Thoracic aorta (tissue), 2 donors: ENCODE data around the gene KIT. TPM values are rescaled to one million over a fixed set of nuclear protein-coding genes. Genes with fewer than 3 reads are reported as not detected.

Experiments used
- ATAC-seq: fragments of 150-250 bp; one replicate; pipeline ENCODE4 v1.8.0; 2017; ENCODE audit warnings: low read depth; ENCODE audit not compliant: insufficient number of reproducible peaks, low FRiP score
- DNase-seq: peaks from one replicate; pipeline ENCODE4 v3.0.0-alpha.2; 2020; ENCODE audit warnings: low spot score
- H3K27ac ChIP-seq, 2 donors: fragments of 200-600 bp; sonication (generic); 1 replicate in 1 of 2; 2 replicates in 1 of 2; pipeline ENCODE4 v1.5.1; 2016; ENCODE audit warnings: mild to moderate bottlenecking in 2 of 2, moderate library complexity in 2 of 2
- H3K27me3 ChIP-seq: fragments of 200-600 bp; sonication (generic); replicated peaks from 2 replicates; pipeline ENCODE4 v1.6.0; 2016; ENCODE audit warnings: mild to moderate bottlenecking; ENCODE audit not compliant: insufficient read depth
- H3K36me3 ChIP-seq: fragments of 200-600 bp; sonication (generic); one replicate; pipeline ENCODE4 v1.5.1; 2016
- H3K4me1 ChIP-seq, 2 donors: fragments of 200-600 bp; sonication (generic); 1 replicate in 1 of 2; 2 replicates in 1 of 2; pipeline versions ENCODE4 v1.5.1 to v1.6.0; 2016; ENCODE audit warnings: low read depth in 2 of 2, mild to moderate bottlenecking in 1 of 2; ENCODE audit not compliant: control insufficient read depth in 1 of 2
- H3K4me3 ChIP-seq: fragments of 200-600 bp; sonication (generic); 2 replicates; pipeline ENCODE4 v1.5.1; 2016; ENCODE audit warnings: mild to moderate bottlenecking
- H3K9me3 ChIP-seq: fragments of 200-600 bp; sonication (generic); 2 replicates; pipeline ENCODE4 v1.5.1; 2016
- total RNA-seq, 2 donors: library from RNA; depleted of rRNA; stranded (reverse); fragments of >200 nt; gene quantifications; one replicate each; pipeline versions ENCODE4 v1.1.0 to v1.2.3, GENCODE V29; 2016
- TF ChIP-seq, protein P1 (sequence below): fragments of 200-600 bp; sonication (generic); IDR thresholded peaks from one replicate; pipeline ENCODE4 v1.5.1; 2019; ENCODE audit warnings: antibody characterized with exemption

KIT gene
- total RNA-seq, 2 donors from 2014 or later: 17.6 to 33.8 TPM

DNA sequence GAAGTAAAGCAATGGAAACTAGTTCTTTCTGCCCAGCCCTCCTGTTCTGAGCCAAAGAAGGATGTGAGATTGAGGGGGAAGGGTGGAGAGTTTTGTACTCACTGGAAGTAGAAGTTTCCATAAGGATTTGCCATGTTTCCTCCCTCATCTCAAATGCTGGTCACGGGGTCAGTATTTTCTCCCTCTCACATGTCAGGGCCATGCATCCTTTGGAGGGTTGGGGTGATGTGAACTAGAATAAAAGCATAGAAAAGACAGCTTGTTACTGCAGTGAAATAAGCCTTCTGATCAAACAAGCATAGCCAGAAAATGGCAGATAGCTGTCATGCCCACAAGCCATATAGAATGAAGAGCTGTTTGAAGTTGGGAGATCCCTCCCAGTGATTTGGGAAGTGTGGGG is 79.7 kb downstream of the KIT start:
- Histone ChIP-seq H3K4me3 (no peak overlapping the region), H3K27me3 (no peaks in the 10 kb centered on the region), H3K27ac (no peak overlapping the region), H3K9me3 (no peaks in the 10 kb centered on the region), H3K36me3 (no peaks in the 10 kb centered on the region), H3K4me1 (no peaks in the 10 kb centered on the region)
- DNase-seq (no peak), ATAC-seq (no peak)
- TF ChIP-seq, protein P1, sequence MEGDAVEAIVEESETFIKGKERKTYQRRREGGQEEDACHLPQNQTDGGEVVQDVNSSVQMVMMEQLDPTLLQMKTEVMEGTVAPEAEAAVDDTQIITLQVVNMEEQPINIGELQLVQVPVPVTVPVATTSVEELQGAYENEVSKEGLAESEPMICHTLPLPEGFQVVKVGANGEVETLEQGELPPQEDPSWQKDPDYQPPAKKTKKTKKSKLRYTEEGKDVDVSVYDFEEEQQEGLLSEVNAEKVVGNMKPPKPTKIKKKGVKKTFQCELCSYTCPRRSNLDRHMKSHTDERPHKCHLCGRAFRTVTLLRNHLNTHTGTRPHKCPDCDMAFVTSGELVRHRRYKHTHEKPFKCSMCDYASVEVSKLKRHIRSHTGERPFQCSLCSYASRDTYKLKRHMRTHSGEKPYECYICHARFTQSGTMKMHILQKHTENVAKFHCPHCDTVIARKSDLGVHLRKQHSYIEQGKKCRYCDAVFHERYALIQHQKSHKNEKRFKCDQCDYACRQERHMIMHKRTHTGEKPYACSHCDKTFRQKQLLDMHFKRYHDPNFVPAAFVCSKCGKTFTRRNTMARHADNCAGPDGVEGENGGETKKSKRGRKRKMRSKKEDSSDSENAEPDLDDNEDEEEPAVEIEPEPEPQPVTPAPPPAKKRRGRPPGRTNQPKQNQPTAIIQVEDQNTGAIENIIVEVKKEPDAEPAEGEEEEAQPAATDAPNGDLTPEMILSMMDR: no peak

DNA sequence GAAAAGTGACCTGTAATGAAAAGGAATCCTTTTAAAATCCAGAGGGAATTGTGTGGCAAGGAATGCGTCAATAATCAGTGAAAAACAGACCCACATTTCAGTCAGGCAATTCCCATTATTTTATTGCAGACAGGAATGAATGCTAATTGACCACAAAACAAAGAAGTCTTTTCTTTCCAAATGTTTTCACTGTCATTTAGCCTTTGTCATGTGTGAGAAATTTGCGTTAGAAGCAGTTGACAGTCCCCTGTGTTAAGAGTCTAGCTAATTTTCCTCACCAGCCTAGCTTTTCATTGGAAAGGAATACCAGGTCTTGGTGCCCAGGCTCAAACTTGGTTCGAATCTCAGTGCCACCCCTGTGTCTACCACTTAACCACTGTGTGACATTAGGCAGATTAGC is 83.4 kb downstream of the KIT start:
- Histone ChIP-seq H3K36me3 (no peaks in the 10 kb centered on the region), H3K4me3 (no peak overlapping the region), H3K27ac (no peak overlapping the region), H3K4me1 (no peaks in the 10 kb centered on the region), H3K9me3 (no peaks in the 10 kb centered on the region), H3K27me3 (no peaks in the 10 kb centered on the region)
- TF ChIP-seq, protein P1: no peak
- ATAC-seq: no peak
- no peak for DNase-seq

DNA sequence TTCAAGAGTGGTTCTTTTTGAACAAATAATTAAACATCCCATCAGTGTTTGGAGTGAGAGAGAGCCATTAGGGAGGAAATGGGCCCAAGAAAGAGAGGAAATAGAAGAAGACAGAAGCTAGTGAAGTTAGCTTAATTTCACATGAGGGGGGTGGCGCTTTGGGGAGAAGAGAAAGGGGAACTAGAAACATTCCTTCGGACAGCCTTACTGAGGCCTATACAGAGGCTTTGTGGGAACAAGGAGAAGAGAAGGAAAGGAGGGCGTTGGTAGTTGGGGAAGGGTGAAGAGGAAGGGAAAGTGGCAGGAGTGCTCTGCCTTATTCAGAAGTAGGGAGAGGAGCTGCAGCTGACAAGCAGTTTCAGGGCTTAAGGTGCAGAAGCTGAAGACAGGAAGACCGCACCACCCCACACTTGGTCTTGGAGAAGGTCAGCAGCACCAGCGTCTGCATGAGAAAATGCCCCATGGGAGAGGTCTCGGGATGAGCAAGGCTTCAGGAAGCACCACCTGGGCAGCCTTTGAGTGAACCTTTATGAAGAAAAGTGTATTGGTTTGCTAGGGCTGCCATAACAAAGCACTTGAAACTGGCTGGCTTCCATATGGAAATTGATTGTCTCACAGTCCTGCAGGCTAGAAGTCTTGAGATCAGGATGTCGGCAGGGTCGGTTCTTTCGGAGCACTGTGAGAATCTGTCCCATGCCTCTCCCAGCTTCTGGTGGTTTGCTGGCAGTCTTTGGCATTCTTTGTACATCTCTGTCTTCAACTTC is 85.1 kb downstream of the KIT start:
- TF ChIP-seq, protein P1: no peak
- Histone ChIP-seq H3K4me3 (no peak overlapping the region), H3K4me1 (no peaks in the 10 kb centered on the region), H3K27me3 (no peaks in the 10 kb centered on the region), H3K9me3 (no peaks in the 10 kb centered on the region), H3K36me3 (no peaks in the 10 kb centered on the region), H3K27ac (no peak overlapping the region)
- no peak for DNase-seq
- no peak for ATAC-seq

DNA sequence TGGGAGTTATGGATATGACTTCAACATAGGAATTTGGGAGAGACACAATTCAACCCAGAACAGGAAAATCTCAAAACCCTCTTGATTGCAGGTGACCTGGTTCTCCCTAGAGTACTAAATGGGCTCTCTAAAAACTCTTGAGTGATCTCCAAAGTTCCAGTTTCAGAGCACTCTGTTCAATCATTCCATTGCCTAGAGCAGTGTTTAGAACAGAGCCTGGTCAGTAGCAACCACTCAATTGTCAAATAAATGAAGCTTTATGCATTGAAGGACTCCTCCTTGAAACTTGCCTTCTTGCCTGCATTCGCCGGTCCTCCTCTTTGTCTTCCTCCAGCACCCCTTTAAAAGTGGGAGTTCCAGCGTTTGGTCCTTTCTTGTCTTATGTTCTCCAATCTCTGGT is 85.8 kb downstream of the KIT start:
- no peak overlapping the region for H3K4me3 ChIP-seq
- no peak for DNase-seq
- no peaks in the 10 kb centered on the region for H3K9me3 ChIP-seq
- no peaks in the 10 kb centered on the region for H3K27me3 ChIP-seq
- H3K36me3 ChIP-seq: no peaks in the 10 kb centered on the region
- ATAC-seq: no peak
- TF ChIP-seq, protein P1: no peak
- H3K27ac ChIP-seq: no peak overlapping the region
- H3K4me1 ChIP-seq: no peaks in the 10 kb centered on the region

DNA sequence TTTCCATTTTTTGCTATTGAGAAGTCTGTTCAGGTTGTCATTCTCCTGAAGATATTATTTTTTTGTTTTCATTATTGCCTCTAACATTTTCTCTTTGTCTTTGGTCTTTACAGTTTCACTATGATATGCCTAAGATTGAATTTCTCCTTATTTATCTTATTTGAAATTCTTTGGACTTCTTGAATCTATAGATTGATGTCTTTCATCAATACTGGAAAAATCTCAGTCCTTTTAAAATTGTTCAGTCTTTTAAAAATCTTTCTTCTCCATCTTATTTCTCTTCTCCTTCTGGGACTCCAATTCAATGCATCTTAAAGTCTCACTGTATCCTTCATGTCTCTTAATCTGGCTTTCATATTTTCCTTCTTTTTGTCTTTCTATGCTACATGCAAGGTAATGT is 86.7 kb downstream of the KIT start:
- TF ChIP-seq, protein P1: no peak

More for the DNA sequence above, 86.7 kb downstream of the KIT start:
- H3K27me3 ChIP-seq: no peaks in the 10 kb centered on the region
- ATAC-seq: no peak
- H3K27ac ChIP-seq: no peak overlapping the region
- no peaks in the 10 kb centered on the region for H3K4me1 ChIP-seq
- no peak for DNase-seq
- H3K36me3 ChIP-seq: no peaks in the 10 kb centered on the region
- no peaks in the 10 kb centered on the region for H3K9me3 ChIP-seq
- H3K4me3 ChIP-seq: no peak overlapping the region
